GM23338 (cell line): ENCODE measurements around the gene RFC3. TPM values are rescaled to one million over a fixed set of nuclear protein-coding genes. Genes with fewer than 3 reads are reported as not detected.

ENCODE experiments used
- ATAC-seq: fragments of 200-7000 bp; cut with Tn5 transposase; 3 replicates; pipeline ENCODE4 v1.9.1; 2020
- DNase-seq: peaks from one replicate; pipeline ENCODE4 v3.0.0-alpha.2; 2015; ENCODE audit warnings: low spot score
- H2AFZ ChIP-seq: fragments of 200-600 bp; sonication (generic); 2 replicates; pipeline ENCODE4 v1.8.0; 2016; ENCODE audit warnings: antibody characterized with exemption, mild to moderate bottlenecking, moderate library complexity
- H3F3A ChIP-seq: fragments of 200-600 bp; sonication (generic); replicated peaks from 2 replicates; pipeline ENCODE4 v1.8.0; 2017; ENCODE audit warnings: antibody characterized with exemption, mixed run types, low read depth
- H3K27ac ChIP-seq: fragments of 200-600 bp; sonication (generic); 2 replicates; pipeline ENCODE4 v1.6.1; 2016; ENCODE audit warnings: low read depth
- H3K27me3 ChIP-seq: fragments of 200-600 bp; sonication (generic); 2 replicates; pipeline ENCODE4 v1.8.0; 2016; ENCODE audit warnings: mild to moderate bottlenecking, mixed run types, moderate library complexity; ENCODE audit not compliant: insufficient read depth
- H3K36me3 ChIP-seq: fragments of 200-600 bp; sonication (generic); 2 replicates; pipeline ENCODE4 v1.8.0; 2016; ENCODE audit warnings: mild to moderate bottlenecking; ENCODE audit not compliant: insufficient read depth
- H3K4me1 ChIP-seq: fragments of 200-600 bp; sonication (generic); 2 replicates; pipeline ENCODE4 v1.8.0; 2016; ENCODE audit warnings: mild to moderate bottlenecking, moderate library complexity; ENCODE audit not compliant: insufficient read depth
- H3K4me2 ChIP-seq: fragments of 200-600 bp; sonication (generic); 2 replicates; pipeline ENCODE4 v1.7.1; 2017; ENCODE audit warnings: mixed run types
- H3K4me3 ChIP-seq: fragments of 200-600 bp; sonication (generic); 2 replicates; pipeline ENCODE4 v1.6.1; 2016; ENCODE audit warnings: mixed run types
- H3K79me2 ChIP-seq: fragments of 200-600 bp; sonication (generic); replicated peaks from 2 replicates; pipeline ENCODE4 v1.8.0; 2017; ENCODE audit warnings: mild to moderate bottlenecking; ENCODE audit not compliant: insufficient read depth
- H3K9me2 ChIP-seq: fragments of 200-600 bp; sonication (generic); 2 replicates; pipeline ENCODE4 v1.8.0; 2017; ENCODE audit not compliant: insufficient read depth
- H4K20me1 ChIP-seq: fragments of 200-600 bp; sonication (generic); replicated peaks from 2 replicates; pipeline ENCODE4 v1.8.0; 2017; ENCODE audit warnings: mild to moderate bottlenecking; ENCODE audit not compliant: insufficient read depth
- H3K27ac Mint-ChIP-seq: 2 replicates; pipeline ENCODE4 v1.8.0; 2020; ENCODE audit warnings: inconsistent platforms, mild to moderate bottlenecking, moderate library complexity, mixed read lengths
- H3K27me3 Mint-ChIP-seq: 3 replicates; pipeline ENCODE4 v1.8.0; 2022; ENCODE audit warnings: low read depth, mild to moderate bottlenecking, moderate library complexity, mixed read lengths, inconsistent platforms; ENCODE audit not compliant: insufficient read depth, poor library complexity
- H3K36me3 Mint-ChIP-seq: 3 replicates; pipeline ENCODE4 v1.8.0; 2021; ENCODE audit warnings: low read depth, mild to moderate bottlenecking, inconsistent platforms, moderate library complexity, mixed read lengths
- H3K4me1 Mint-ChIP-seq: 3 replicates; pipeline ENCODE4 v1.8.0; 2020; ENCODE audit warnings: mild to moderate bottlenecking, inconsistent platforms, mixed read lengths
- H3K4me3 Mint-ChIP-seq: 3 replicates; pipeline ENCODE4 v1.8.0; 2021; ENCODE audit warnings: moderate library complexity, mild to moderate bottlenecking, inconsistent platforms, mixed read lengths
- H3K9me3 Mint-ChIP-seq: 3 replicates; pipeline ENCODE4 v1.8.0; 2020; ENCODE audit warnings: moderate library complexity, mild to moderate bottlenecking, inconsistent platforms, mixed read lengths
- CREB1 ChIP-seq: fragments of 250-450 bp; sonication (Bioruptor Pico); IDR thresholded peaks from 2 replicates; pipeline ENCODE4 v1.5.0; 2020; ENCODE audit warnings: low read depth, mild to moderate bottlenecking, moderate library complexity
- ETS1 ChIP-seq: IDR thresholded peaks from 2 replicates; pipeline ENCODE4 v1.6.1; 2016; ENCODE audit warnings: antibody characterized with exemption
- EZH2 ChIP-seq: fragments of 200-600 bp; sonication (generic); IDR thresholded peaks from one replicate; pipeline ENCODE4 v1.8.0; 2017; ENCODE audit warnings: antibody characterized with exemption, mild to moderate bottlenecking, low read depth; ENCODE audit not compliant: unreplicated experiment
- EZH2phosphoT487 ChIP-seq: fragments of 200-600 bp; sonication (generic); IDR thresholded peaks from one replicate; pipeline ENCODE4 v1.8.1; 2018; ENCODE audit warnings: antibody characterized with exemption; ENCODE audit not compliant: unreplicated experiment
- STAT1 ChIP-seq: IDR thresholded peaks from one replicate; pipeline ENCODE4 v1.6.1; 2016; ENCODE audit warnings: antibody characterized with exemption; ENCODE audit not compliant: unreplicated experiment
- ZNF114 ChIP-seq: fragments of 250-450 bp; sonication (Bioruptor Pico); IDR thresholded peaks from 2 replicates; pipeline ENCODE4 v1.5.0; 2020; ENCODE audit warnings: mild to moderate bottlenecking, moderate library complexity
- ZNF331 ChIP-seq: fragments of 250-450 bp; sonication (Bioruptor Pico); IDR thresholded peaks from 2 replicates; pipeline ENCODE4 v1.5.0; 2020; ENCODE audit warnings: low read depth, mild to moderate bottlenecking, moderate library complexity
- ZNF462 ChIP-seq: fragments of 250-450 bp; sonication (Bioruptor Pico); IDR thresholded peaks from 2 replicates; pipeline ENCODE4 v1.5.0; 2020; ENCODE audit warnings: mild to moderate bottlenecking, moderate library complexity
- polyA plus RNA-seq: library from polyadenylated mRNA; unstranded; fragments of >200 nt; fragmentation: Nextera tagmentation; extraction: Ambion mirVana; gene quantifications from 2 replicates; pipeline ENCODE4 v1.2.1, GENCODE V29; 2016
- total RNA-seq: library from RNA; depleted of rRNA; stranded (reverse); fragments of >200 nt; shearing (Covaris generic); gene quantifications from 2 replicates; pipeline ENCODE4 v1.2.3, GENCODE V29; 2014

RFC3 gene
- total and polyA plus RNA-seq, 2 experiments from 2014 or later = 48.7 to 75.5 TPM

- TF ChIP-seq ZNF462 = no peak
- no peak for TF ChIP-seq CREB1 (CRISPR knock-in tag)
- no peak for TF ChIP-seq ZNF331 (CRISPR knock-in tag)
- no peak for TF ChIP-seq EZH2
These were observed 31.3 kb downstream of the RFC3 start (continued) for GRCh38 chr13:33849211-33849610.

GRCh38 chr13:33855371-33855895 lies 37.5 kb downstream of the RFC3 start:
- ATAC-seq = no peak
- Histone ChIP-seq H4K20me1 (no peaks in the 10 kb centered on the region; the same call in 1 of the 2 replicates), H3K9me2 (no peaks in the 10 kb centered on the region), H3K79me2 (no peaks in the 10 kb centered on the region), H3K36me3 (no peaks in the 10 kb centered on the region), H3K4me2 (no peak overlapping the region), H3K4me3 (no peak overlapping the region), H3K4me1 (no peaks in the 10 kb centered on the region), H3F3A (no peaks in the 10 kb centered on the region), H3K27me3 (no peaks in the 10 kb centered on the region), H3K27ac (no peak overlapping the region; the same call in 1 of the 2 replicates), H2AFZ (no peak overlapping the region)
- no peak overlapping the region for H3K4me3 Mint-ChIP-seq
- no peak for DNase-seq
- no peaks in the 10 kb centered on the region for H3K36me3 Mint-ChIP-seq
- no peak overlapping the region for H3K27ac Mint-ChIP-seq
- no peaks in the 10 kb centered on the region for H3K9me3 Mint-ChIP-seq
- H3K27me3 Mint-ChIP-seq = no peaks in the 10 kb centered on the region
- no peaks in the 10 kb centered on the region for H3K4me1 Mint-ChIP-seq
- TF ChIP-seq ZNF462 (no peak), ZNF114 (CRISPR knock-in tag) (no peak), EZH2phosphoT487 (no peak), ETS1 (no peak), STAT1 (no peak)
